ENCODE measurements around the gene CLSTN1.
A peak's percentile ranks its signal among the peaks of the same experiment; 100 is the strongest.

Gene CLSTN1

GRCh38 chr1:9823943-9824701, at the start of gene CLSTN1:
CLSTN1 (minus strand) TSS chr1:9823965; CDS start chr1:9823733, 232 bp downstream.
- DNase-seq = peak; percentile 87

GRCh38 chr1:9873385-9873784, 49.6 kb upstream of the CLSTN1 start:
- no peak for DNase-seq

DNA sequence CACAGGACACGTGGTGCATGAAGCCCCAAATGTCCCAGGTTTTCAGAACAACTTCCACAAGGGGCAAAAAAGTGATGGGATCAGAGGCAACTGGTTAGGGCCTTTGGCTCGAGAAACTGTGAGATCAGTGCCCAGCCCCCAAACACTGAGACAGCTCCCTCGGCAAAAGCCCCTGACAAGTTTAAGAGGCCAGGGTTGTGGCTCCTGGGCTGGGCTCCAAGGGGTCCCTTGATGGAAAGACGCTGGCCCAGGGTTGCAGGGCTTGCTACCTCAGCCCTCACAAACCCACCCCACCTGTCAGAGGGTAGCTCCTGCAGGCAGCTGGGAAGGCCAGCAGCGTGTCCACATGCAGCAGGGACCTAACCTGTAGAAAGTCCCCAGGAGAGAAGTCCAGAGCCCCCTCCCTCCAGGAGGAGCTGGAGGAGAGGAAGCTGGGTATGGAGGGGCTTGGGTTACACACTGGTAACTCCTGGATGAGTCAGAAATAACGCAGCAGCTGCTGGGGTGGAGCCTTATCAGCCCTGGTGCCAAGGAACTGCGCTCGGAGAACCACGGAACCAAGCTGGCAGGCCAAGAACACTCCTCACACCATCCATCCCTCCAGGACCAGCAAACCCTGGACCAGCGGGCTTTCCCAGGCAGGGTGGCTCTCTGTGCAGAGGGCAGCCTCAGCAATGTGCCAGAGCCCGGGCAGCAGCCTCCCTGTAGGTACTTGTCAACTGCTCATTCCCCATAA, 48.8 kb upstream of the CLSTN1 start:
- DNase-seq = no peak

- no peak for DNase-seq
These were observed 48.1 kb upstream of the CLSTN1 start for GRCh38 chr1:9871707-9872425.

- DNase-seq = no peak
These were observed 47.3 kb upstream of the CLSTN1 start for GRCh38 chr1:9871021-9871420.

DNA sequence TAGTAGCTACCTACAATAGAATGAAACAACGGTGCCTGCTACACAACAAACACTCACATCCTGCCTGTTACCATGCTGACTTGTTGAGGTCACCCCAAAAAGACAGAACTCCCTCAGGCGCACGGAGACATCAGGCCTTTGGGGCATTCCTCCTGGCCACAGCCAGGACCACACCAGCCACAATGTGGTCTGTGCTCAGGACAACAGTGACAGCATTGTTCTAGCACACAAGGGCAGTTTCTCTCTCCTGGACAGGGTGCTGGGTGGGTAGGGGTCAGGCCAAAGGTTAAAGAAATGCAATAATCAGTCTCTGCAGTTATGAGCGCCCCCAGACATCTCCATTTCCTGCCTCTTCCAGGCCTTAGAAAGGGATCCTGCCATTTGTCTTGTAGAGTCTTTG, 46.8 kb upstream of the CLSTN1 start:
- no peak for DNase-seq

DNA sequence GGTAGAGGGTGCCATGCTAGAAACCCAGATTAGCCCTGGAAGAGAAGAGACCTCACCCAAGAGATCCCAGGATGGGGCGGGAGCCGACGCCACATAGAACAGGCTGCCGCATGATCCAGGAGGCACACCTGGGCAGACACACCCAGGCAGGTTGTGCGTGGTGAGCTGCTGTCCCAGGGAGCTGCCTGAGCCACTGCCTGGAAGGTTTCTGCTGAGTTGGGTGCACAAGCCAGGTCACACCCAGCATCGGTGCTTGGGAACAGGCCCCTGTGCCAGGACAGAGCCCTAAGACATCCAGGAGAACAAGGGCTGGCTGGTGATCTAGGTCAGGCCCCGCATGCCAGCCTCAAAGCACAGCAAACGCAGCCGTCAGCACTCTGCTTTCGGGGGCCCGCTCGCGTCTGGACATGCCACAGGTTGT, 46.1 kb upstream of the CLSTN1 start:
- DNase-seq = no peak

GRCh38 chr1:9868244-9868590, 44.5 kb upstream of the CLSTN1 start:
- DNase-seq = no peak

DNA sequence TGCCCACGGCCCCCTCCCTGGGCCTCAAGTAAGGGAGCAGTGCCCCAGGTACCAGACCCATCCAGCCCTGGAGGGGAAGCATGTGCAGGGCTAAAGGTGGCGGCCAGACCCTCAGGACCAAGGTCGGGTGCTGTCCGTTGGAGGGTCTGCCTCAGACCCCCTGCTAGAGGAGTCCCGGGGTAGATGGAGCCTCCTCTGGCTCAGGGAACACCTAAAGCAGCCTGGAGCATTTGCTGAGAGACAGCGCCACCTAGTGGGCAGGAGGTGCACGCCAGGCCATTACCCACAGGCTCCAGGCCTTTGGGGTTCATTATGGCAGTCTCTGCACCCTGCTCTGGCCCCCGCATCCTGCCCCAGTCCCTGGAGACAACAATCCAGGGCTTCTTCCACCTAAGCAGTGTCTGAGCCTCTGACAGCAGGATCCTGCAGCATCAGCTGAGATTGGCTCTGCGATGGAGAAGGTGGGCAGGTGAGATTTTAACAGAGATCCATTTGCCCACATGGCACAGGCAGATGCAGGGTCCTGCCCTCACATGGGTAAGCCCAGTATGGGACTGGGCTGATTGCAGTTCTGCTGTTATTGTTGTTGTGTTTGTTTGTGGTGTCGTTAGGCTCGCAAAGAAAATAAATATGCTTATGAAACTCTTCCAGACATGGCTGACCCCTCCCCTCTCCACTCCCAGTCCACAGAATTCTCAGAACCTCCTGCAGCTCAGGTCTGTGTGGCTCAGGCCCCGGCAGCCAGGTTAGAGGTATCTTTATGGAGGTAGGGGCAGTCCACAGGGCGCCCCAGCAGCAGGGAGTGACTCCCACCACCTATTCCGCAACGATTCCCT, 43.9 kb upstream of the CLSTN1 start:
- DNase-seq = peak; percentile 59

DNA sequence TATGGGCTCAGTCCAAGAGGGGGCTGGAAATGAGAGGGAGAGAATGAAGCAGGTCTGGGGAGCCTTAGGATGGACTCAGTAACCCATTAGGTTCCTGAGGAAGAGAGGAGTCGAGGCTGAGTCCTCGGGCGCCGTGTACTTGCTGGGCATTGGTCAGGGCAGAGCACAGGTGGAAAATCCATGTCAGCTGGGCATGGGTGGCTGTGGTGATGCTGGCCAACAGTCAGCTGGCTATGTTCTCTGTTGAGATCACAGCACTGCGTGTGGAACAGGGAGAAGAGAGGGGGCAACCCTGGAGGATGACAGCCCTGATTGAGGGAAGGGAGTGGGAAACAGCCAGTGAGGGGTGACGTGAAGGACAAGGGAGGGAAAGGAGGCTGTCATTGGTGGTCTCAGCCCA, 43.1 kb upstream of the CLSTN1 start:
- DNase-seq = no peak

GRCh38 chr1:9865724-9866123, 42.0 kb upstream of the CLSTN1 start:
- DNase-seq = no peak

GRCh38 chr1:9863371-9863770, 39.6 kb upstream of the CLSTN1 start:
- no peak for DNase-seq

DNA sequence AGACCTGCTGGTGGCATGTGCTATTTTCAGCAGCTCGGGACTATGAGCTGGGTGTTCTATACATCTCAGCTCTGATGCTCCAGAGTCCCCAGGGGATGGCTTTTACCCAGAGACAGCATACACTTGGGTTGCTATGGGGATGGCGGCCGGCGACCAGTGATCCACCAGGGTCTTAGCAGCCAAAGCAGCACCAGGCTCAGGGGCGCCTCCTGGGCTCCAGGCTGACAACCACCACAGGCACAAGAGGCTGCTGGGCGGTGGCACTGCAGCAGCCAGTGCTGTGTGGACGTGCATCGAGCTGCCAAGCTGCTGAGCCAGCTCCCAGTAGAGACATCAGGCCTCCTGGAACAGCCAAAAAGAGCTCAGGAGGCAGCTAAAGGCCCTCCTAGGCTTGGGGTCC, 37.6 kb upstream of the CLSTN1 start:
- DNase-seq = no peak

GRCh38 chr1:9860887-9861286, 37.1 kb upstream of the CLSTN1 start:
- no peak for DNase-seq

DNA sequence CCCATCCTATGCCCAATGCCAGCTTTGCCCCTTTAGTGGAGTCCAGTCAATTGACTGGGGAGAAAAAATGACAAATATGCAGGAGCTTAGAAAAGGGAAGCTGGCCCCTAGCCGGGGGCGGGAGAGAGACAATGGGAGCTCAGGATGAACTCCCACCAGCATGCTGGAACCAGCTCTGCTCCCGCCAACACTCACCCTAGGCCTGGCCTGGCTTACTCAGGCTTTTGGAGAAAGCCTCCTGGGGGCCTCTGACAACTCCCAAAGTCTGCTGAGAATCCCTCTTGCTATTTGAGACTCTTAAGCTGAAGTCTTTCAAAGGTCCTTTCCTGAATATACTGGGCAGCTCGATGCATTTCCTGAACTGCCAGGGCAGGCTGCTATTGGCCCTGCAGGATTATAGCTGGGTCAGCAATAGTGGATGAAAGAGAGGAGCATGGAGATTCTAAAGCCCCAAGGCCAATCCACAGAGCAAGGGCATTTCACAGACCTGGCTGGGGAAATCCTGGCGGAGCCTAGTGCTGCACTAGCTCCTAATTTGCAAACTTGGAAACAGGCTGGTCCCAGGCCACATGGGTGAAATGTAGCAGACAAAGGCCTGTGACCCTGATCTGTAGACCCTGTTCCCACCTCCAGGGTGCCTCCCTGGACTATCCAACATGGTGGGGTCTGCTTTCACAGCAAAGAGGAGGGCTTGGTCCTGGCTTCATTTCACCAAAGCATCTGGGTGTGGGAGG, 35.7 kb upstream of the CLSTN1 start:
- DNase-seq = no peak

- no peak for DNase-seq
These were observed 34.7 kb upstream of the CLSTN1 start for GRCh38 chr1:9858293-9859035.

GRCh38 chr1:9855186-9855585, 31.4 kb upstream of the CLSTN1 start:
- no peak for DNase-seq

GRCh38 chr1:9853249-9853595, 29.5 kb upstream of the CLSTN1 start:
- no peak for DNase-seq

DNA sequence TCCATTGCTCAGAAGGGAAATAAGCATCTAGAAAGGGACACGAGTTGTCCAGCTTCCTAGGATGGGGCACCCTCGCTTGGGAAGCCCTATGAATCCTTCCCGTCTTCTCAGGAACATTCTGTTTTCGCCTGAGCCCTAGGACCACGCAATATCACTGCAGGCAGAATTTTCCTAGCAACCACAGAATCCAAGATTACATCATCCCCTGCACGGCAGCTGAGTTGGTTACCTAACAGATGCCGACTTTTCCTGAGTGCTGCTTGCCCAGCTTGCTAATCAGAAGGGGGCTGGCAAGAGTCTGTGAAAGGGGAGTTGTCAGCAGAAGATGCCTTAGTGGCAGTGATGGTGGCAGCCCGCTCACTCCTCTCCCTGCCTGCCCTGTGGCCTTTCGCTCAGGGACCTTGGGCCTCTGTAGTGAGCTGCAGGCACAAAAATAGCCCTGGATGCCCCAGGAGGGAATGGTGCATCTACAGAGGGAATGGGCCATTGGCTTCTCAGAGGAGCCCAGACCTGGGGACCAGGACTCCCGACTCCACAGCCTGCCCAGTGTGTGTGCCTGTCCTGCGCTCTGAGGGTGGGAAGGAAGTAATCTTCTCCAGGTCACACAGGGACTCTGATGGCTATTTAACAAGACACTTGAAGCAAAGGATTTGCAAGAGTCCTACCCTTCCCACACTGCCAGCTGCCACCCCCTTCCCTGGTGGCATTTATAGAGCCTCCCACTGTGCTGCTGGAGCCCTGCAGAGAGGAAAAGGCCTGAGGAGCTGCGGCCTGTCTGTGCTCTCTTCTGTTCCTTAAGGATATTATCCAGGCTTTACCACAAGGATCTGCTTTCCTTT, 28.9 kb upstream of the CLSTN1 start:
- no peak for DNase-seq

DNA sequence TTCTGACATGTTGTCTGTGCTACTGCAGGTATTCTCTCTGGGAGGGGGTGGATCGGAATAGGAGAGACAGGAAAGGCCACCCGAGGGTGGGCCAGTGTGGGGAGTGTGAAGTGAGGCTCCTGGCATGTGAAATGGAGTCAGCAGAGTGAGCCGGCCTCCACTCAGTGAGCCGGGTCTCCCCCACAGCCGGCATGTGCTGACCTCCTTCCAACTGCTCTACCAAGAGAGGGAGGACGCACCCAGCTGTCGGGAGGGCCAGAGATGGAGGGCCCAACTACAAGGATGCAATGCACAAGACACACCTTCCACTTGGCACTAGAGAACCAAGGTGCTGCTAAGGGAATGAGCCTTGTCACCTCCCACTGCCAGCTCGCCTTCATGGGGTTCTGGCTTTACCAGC, 28.2 kb upstream of the CLSTN1 start:
- no peak for DNase-seq

Measured in COR-L47 (cell line).